DOHH2 (cell line): Measurements from ENCODE around the gene CD302.

Experiments
- EZH2phosphoT487 ChIP-seq: fragments of 200-600 bp; sonication (generic); IDR thresholded peaks from 2 replicates; pipeline ENCODE4 v1.6.1; 2017; ENCODE audit warnings: borderline replicate concordance, mild to moderate bottlenecking, antibody characterized with exemption, low read length, moderate library complexity, mixed read lengths
- TF ChIP-seq, protein P1 (sequence below): fragments of 200-600 bp; sonication (generic); IDR thresholded peaks from one replicate; pipeline ENCODE4 v1.5.1; 2014; ENCODE audit warnings: antibody characterized with exemption, mild to moderate bottlenecking, low read depth, low read length; ENCODE audit not compliant: poor library complexity, severe bottlenecking

DNA sequence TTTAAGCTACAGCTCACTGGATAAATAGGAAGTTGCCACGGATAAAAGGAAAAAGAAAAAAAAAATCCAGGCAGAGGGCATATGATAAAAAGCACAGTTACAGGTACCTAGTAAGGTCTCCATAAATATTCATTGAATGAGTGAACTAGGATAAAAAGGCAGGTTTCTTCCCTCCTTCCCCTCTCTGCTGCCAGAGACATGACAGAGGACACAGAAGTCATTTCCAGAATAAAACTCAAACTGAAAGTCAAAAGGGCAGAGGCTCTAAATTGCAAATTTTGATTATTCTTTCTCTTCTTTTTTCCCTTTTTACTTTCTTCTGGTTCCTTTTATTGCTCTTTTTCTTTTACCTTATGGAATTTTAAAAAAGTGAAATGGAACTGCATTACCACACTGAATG, 7.7 kb downstream of the CD302 start:
- TF ChIP-seq, protein P1, sequence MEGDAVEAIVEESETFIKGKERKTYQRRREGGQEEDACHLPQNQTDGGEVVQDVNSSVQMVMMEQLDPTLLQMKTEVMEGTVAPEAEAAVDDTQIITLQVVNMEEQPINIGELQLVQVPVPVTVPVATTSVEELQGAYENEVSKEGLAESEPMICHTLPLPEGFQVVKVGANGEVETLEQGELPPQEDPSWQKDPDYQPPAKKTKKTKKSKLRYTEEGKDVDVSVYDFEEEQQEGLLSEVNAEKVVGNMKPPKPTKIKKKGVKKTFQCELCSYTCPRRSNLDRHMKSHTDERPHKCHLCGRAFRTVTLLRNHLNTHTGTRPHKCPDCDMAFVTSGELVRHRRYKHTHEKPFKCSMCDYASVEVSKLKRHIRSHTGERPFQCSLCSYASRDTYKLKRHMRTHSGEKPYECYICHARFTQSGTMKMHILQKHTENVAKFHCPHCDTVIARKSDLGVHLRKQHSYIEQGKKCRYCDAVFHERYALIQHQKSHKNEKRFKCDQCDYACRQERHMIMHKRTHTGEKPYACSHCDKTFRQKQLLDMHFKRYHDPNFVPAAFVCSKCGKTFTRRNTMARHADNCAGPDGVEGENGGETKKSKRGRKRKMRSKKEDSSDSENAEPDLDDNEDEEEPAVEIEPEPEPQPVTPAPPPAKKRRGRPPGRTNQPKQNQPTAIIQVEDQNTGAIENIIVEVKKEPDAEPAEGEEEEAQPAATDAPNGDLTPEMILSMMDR: no peak
- TF ChIP-seq EZH2phosphoT487: no peak
